ENCODE results near the gene TMUB2.

DNA sequence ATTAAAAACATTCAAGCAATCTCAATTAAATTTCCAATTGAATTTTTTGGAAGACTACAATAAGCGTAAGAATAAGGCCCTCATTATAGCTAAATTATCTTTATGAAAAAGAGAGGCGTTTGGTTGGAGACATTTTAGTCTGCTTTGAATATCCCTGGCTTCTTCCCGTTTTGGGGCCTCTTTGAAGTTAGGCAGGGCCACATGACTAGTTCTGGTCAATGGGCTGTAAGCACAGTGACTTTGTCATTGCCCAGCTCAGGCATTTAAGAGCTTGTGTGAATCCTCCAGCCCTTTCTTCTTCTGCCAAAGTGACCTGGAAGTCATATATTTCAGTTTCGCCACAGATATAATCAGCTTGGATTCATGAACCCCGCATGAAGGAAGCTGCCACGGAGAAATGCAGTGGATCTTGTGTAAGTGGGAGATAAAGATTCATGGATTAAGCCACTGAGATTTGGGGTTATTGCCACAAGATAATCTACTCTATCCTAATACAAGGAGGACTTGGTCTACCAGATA, 54.4 kb downstream of the TMUB2 start:
- TF ChIP-seq, protein P1, sequence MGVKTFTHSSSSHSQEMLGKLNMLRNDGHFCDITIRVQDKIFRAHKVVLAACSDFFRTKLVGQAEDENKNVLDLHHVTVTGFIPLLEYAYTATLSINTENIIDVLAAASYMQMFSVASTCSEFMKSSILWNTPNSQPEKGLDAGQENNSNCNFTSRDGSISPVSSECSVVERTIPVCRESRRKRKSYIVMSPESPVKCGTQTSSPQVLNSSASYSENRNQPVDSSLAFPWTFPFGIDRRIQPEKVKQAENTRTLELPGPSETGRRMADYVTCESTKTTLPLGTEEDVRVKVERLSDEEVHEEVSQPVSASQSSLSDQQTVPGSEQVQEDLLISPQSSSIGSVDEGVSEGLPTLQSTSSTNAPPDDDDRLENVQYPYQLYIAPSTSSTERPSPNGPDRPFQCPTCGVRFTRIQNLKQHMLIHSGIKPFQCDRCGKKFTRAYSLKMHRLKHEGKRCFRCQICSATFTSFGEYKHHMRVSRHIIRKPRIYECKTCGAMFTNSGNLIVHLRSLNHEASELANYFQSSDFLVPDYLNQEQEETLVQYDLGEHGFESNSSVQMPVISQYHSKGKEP (tag by site-specific recombination; IDR thresholded peaks at IDR 0.05): no peak
- TF ChIP-seq ZBTB8A (tag by site-specific recombination; IDR thresholded peaks at IDR 0.05): no peak
- TF ChIP-seq, protein P2, sequence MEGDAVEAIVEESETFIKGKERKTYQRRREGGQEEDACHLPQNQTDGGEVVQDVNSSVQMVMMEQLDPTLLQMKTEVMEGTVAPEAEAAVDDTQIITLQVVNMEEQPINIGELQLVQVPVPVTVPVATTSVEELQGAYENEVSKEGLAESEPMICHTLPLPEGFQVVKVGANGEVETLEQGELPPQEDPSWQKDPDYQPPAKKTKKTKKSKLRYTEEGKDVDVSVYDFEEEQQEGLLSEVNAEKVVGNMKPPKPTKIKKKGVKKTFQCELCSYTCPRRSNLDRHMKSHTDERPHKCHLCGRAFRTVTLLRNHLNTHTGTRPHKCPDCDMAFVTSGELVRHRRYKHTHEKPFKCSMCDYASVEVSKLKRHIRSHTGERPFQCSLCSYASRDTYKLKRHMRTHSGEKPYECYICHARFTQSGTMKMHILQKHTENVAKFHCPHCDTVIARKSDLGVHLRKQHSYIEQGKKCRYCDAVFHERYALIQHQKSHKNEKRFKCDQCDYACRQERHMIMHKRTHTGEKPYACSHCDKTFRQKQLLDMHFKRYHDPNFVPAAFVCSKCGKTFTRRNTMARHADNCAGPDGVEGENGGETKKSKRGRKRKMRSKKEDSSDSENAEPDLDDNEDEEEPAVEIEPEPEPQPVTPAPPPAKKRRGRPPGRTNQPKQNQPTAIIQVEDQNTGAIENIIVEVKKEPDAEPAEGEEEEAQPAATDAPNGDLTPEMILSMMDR (tag by site-specific recombination; IDR thresholded peaks at IDR 0.05): no peak
- TF ChIP-seq SETDB1 (IDR thresholded peaks at IDR 0.05; ENCODE audit: insufficient read length, low read length): no peak
- no peak for TF ChIP-seq ZNF155 (tag by site-specific recombination; IDR thresholded peaks at IDR 0.05)
- TF ChIP-seq, protein P3, sequence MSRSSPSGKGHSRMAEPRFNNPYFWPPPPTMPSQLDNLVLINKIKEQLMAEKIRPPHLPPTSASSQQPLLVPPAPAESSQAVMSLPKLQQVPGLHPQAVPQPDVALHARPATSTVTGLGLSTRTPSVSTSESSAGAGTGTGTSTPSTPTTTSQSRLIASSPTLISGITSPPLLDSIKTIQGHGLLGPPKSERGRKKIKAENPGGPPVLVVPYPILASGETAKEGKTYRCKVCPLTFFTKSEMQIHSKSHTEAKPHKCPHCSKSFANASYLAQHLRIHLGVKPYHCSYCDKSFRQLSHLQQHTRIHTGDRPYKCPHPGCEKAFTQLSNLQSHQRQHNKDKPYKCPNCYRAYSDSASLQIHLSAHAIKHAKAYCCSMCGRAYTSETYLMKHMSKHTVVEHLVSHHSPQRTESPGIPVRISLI (tag by site-specific recombination; IDR thresholded peaks at IDR 0.05): no peak
- TF ChIP-seq, protein P4, sequence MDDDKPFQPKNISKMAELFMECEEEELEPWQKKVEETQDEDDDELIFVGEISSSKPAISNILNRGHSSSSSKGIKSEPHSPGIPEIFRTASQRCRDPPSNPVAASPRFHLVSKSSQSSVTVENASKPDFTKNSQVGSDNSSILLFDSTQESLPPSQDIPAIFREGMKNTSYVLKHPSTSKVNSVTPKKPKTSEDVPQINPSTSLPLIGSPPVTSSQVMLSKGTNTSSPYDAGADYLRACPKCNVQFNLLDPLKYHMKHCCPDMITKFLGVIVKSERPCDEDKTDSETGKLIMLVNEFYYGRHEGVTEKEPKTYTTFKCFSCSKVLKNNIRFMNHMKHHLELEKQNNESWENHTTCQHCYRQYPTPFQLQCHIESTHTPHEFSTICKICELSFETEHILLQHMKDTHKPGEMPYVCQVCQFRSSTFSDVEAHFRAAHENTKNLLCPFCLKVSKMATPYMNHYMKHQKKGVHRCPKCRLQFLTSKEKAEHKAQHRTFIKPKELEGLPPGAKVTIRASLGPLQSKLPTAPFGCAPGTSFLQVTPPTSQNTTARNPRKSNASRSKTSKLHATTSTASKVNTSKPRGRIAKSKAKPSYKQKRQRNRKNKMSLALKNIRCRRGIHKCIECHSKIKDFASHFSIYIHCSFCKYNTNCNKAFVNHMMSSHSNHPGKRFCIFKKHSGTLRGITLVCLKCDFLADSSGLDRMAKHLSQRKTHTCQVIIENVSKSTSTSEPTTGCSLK (tag by site-specific recombination; IDR thresholded peaks at IDR 0.05): no peak
- TF ChIP-seq ZNF560 (tag by site-specific recombination; IDR thresholded peaks at IDR 0.05; ENCODE audit: borderline replicate concordance): no peak
- no peak for TF ChIP-seq ZNF48 (tag by site-specific recombination; IDR thresholded peaks at IDR 0.05)
- TF ChIP-seq, protein P5, sequence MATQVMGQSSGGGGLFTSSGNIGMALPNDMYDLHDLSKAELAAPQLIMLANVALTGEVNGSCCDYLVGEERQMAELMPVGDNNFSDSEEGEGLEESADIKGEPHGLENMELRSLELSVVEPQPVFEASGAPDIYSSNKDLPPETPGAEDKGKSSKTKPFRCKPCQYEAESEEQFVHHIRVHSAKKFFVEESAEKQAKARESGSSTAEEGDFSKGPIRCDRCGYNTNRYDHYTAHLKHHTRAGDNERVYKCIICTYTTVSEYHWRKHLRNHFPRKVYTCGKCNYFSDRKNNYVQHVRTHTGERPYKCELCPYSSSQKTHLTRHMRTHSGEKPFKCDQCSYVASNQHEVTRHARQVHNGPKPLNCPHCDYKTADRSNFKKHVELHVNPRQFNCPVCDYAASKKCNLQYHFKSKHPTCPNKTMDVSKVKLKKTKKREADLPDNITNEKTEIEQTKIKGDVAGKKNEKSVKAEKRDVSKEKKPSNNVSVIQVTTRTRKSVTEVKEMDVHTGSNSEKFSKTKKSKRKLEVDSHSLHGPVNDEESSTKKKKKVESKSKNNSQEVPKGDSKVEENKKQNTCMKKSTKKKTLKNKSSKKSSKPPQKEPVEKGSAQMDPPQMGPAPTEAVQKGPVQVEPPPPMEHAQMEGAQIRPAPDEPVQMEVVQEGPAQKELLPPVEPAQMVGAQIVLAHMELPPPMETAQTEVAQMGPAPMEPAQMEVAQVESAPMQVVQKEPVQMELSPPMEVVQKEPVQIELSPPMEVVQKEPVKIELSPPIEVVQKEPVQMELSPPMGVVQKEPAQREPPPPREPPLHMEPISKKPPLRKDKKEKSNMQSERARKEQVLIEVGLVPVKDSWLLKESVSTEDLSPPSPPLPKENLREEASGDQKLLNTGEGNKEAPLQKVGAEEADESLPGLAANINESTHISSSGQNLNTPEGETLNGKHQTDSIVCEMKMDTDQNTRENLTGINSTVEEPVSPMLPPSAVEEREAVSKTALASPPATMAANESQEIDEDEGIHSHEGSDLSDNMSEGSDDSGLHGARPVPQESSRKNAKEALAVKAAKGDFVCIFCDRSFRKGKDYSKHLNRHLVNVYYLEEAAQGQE (tag by site-specific recombination; IDR thresholded peaks at IDR 0.05): no peak
- TF ChIP-seq ZNF24 (tag by site-specific recombination; IDR thresholded peaks at IDR 0.05): no peak
- TF ChIP-seq ZNF37A (tag by site-specific recombination; IDR thresholded peaks at IDR 0.05): no peak
- no peak for TF ChIP-seq ZNF404 (tag by site-specific recombination; IDR thresholded peaks at IDR 0.05)

Measured in HEK293 (cell line).